ENCODE results near the gene ALKBH8.

GRCh38 chr11:107565219-107565937 lies at the start of gene ALKBH8:
- TF ChIP-seq BCL11B (tag by site-specific recombination; IDR thresholded peaks at IDR 0.05; ENCODE audit: low read depth) (no peak), ZSCAN30 (tag by site-specific recombination; IDR thresholded peaks at IDR 0.05) (no peak)

Data from HEK293 (cell line).